Kasumi-1 (cell line): ENCODE measurements around the gene ID2.

Source experiments
- DNase-seq, 2 experiments: peaks; one replicate each; lab custom pipeline; 2025; lab: John Stamatoyannopoulos, UW

ID2 gene

GRCh38 chr2:8669157-8669817, 12.6 kb upstream of the ID2 start:
- DNase-seq, result no peak

- no peak for DNase-seq
Observed at GRCh38 chr2:8670580-8670979, 11.3 kb upstream of the ID2 start.

GRCh38 chr2:8671176-8671575, 10.7 kb upstream of the ID2 start:
- DNase-seq, result no peak

- no peak for DNase-seq
Observed at GRCh38 chr2:8671802-8672201, 10.1 kb upstream of the ID2 start.

GRCh38 chr2:8672940-8673339, 8.9 kb upstream of the ID2 start:
- no peak for DNase-seq

- no peak for DNase-seq
Observed at GRCh38 chr2:8673381-8673780, 8.5 kb upstream of the ID2 start.

GRCh38 chr2:8674420-8675009, 7.3 kb upstream of the ID2 start:
- DNase-seq, result no peak

- DNase-seq, result no peak
Observed at GRCh38 chr2:8675543-8675942, 6.3 kb upstream of the ID2 start.

GRCh38 chr2:8676191-8676920, 5.5 kb upstream of the ID2 start:
- no peak for DNase-seq

- no peak for DNase-seq
Observed at GRCh38 chr2:8676921-8677645, 4.8 kb upstream of the ID2 start.

GRCh38 chr2:8677646-8678592, 3.9 kb upstream of the ID2 start:
- DNase-seq, result no peak

GRCh38 chr2:8678731-8679566, 2.9 kb upstream of the ID2 start:
- peak; percentile 56 to 69 for DNase-seq

GRCh38 chr2:8679567-8679826, 2.4 kb upstream of the ID2 start:
- no peak for DNase-seq

- DNase-seq, result no peak
Observed at GRCh38 chr2:8679827-8680731, 1.8 kb upstream of the ID2 start.

GRCh38 chr2:8680822-8681760, 765 bp upstream of the ID2 start:
- DNase-seq, result peak; percentile 54 to 80

- DNase-seq, result peak; percentile 43 to 59
Observed at GRCh38 chr2:8682719-8683667, 1.1 kb downstream of the ID2 start.

GRCh38 chr2:8684540-8684877, 2.7 kb downstream of the ID2 start:
- DNase-seq, result peak; percentile 26 to 54
